Upper lobe of right lung (tissue), 1 donor: ENCODE results near the gene RBM15B. TPM values are rescaled to one million over a fixed set of nuclear protein-coding genes. Genes with fewer than 3 reads are reported as not detected.
"Not testable (repeated sequence)": the region's sequence is repeated elsewhere in the genome, so short reads cannot be mapped to it uniquely, and the experiment has no call there.

Experiments used
- ATAC-seq: fragments of 200-7000 bp; cut with Tn5 transposase; one replicate; pipeline ENCODE4 v1.9.1; 2020; ENCODE audit warnings: mild to moderate bottlenecking, moderate library complexity
- DNase-seq: peaks from one replicate; pipeline ENCODE4 v3.0.0-alpha.2; 2020
- H3K27ac ChIP-seq: fragments of 200-600 bp; one replicate; pipeline ENCODE4 v1.8.0; 2022
- H3K27me3 ChIP-seq: fragments of 200-600 bp; one replicate; pipeline ENCODE4 v1.8.0; 2022; ENCODE audit warnings: mild to moderate bottlenecking
- H3K36me3 ChIP-seq: fragments of 200-600 bp; one replicate; pipeline ENCODE4 v1.8.0; 2022
- H3K4me1 ChIP-seq: fragments of 200-600 bp; one replicate; pipeline ENCODE4 v1.8.0; 2022
- H3K4me3 ChIP-seq: fragments of 200-600 bp; one replicate; pipeline ENCODE4 v1.8.0; 2022; ENCODE audit warnings: mild to moderate bottlenecking
- H3K9me3 ChIP-seq: fragments of 200-600 bp; one replicate; pipeline ENCODE4 v1.8.0; 2022
- intact Hi-C: fragments of 100-400 bp; cut with DNase I; formaldehyde crosslinking; loops from one replicate; pipeline ENCODE4 v1.11.0; 2022
- total RNA-seq: library from RNA; stranded (reverse); fragmentation: NEBNext Ultra II Directional; extraction: Animal tissue kit (Norgen Biotek cat#: 25700); gene quantifications from one replicate; pipeline ENCODE4 v1.2.1, GENCODE V29; 2021
- TF ChIP-seq, protein P1 (sequence below): fragments of 200-600 bp; IDR thresholded peaks from one replicate; pipeline ENCODE4 v1.8.0; 2022; ENCODE audit warnings: antibody characterized with exemption
- donor health status: DM: no; HTN: yes; CAD: no; lungs with severe emphysema.

Gene RBM15B
- total RNA-seq, 1 donor from 2014 or later: 26.4 TPM

DNA sequence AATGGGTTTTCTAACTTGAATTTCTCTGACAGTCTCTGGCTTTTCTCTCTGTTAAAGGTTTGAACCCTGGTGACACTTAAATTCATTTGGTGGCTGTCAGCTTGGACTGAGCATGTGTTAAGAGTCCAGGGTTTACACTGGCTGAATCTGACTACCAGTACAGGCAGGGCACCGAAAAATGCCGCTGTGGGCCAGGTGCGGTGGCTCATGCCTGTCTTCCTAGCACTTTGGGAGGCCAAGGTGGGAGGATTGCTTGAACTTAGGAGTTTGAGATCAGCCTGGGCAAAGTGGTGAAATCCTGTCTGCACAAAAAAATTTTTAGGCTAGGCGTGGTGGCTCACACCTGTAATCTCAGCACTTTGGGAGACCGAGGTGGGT lies 4.2 kb upstream of the RBM15B start:
- ATAC-seq: no peak
- Histone ChIP-seq H3K27ac (no peak overlapping the region), H3K9me3 (no peaks in the 10 kb centered on the region), H3K27me3 (no peaks in the 10 kb centered on the region), H3K4me1 (peaks cover 42% of the 10 kb centered on the region), H3K4me3 (peak overlapping the region; percentile 95), H3K36me3 (peaks cover 22% of the 10 kb centered on the region)
- TF ChIP-seq, protein P1, sequence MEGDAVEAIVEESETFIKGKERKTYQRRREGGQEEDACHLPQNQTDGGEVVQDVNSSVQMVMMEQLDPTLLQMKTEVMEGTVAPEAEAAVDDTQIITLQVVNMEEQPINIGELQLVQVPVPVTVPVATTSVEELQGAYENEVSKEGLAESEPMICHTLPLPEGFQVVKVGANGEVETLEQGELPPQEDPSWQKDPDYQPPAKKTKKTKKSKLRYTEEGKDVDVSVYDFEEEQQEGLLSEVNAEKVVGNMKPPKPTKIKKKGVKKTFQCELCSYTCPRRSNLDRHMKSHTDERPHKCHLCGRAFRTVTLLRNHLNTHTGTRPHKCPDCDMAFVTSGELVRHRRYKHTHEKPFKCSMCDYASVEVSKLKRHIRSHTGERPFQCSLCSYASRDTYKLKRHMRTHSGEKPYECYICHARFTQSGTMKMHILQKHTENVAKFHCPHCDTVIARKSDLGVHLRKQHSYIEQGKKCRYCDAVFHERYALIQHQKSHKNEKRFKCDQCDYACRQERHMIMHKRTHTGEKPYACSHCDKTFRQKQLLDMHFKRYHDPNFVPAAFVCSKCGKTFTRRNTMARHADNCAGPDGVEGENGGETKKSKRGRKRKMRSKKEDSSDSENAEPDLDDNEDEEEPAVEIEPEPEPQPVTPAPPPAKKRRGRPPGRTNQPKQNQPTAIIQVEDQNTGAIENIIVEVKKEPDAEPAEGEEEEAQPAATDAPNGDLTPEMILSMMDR: no peak
- intact Hi-C loops: no loop called here
- no peak for DNase-seq

DNA sequence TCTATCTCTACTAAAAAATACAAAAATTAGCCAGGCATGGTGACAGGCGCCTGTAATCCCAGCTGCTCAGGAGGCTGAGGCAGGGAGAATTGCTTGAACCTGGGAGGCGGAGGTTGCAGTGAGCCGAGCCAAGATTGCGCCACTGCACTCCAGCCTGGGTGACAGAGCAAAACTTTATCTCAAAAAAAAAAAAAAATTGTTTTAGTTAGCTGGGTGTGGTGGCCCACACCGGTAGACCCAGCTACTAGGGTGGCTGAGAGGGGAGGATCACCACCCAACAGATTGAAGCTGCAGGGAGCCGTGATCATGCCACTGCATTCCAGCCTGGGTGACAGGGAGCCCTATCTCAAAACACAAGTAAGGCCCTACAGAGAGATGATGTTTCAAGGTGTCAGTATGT lies 3.8 kb upstream of the RBM15B start:
- Histone ChIP-seq H3K36me3 (peaks cover 23% of the 10 kb centered on the region), H3K27ac (peak overlapping the region; percentile 11), H3K4me1 (peaks cover 45% of the 10 kb centered on the region)
- H3K27me3 ChIP-seq, H3K9me3 ChIP-seq, ATAC-seq, intact Hi-C loops, DNase-seq, H3K4me3 ChIP-seq: not testable (repeated sequence)

DNA sequence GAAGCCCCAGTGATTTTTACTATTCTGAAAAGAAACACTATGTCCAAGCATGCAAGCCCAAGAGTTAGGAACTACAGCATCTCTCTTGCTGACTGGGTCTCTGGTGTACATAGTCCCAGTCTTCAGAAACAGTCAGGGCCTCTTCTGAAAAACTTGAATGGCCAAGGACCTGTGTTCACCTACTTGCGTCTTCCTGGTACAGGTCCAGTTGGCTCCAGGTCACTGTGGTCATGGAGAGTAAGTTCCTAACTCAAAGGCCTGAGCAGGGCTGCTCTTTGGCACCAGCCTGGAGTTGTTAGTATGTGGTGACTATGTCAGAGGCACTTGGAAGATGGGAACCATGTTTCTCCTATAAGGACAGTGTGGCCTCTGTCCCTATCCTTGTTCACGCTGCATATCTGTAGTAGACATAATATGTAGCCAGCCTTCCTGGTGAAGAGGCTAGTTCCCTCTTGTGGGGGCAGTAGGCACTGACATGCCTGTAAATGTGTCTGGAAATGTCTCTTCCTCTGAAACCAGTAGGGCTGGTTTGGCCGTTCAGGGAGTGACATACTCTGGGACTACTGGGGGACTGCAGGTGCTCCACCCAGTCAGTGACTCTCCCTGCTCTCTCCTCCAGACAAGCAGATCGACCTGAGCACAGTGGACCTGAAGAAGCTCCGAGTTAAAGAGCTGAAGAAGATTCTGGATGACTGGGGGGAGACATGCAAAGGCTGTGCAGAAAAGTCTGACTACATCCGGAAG lies 2.6 kb upstream of the RBM15B start:
- intact Hi-C loops: no loop called here
- peaks cover 35% of the 10 kb centered on the region for H3K36me3 ChIP-seq
- TF ChIP-seq, protein P1: no peak

DNA sequence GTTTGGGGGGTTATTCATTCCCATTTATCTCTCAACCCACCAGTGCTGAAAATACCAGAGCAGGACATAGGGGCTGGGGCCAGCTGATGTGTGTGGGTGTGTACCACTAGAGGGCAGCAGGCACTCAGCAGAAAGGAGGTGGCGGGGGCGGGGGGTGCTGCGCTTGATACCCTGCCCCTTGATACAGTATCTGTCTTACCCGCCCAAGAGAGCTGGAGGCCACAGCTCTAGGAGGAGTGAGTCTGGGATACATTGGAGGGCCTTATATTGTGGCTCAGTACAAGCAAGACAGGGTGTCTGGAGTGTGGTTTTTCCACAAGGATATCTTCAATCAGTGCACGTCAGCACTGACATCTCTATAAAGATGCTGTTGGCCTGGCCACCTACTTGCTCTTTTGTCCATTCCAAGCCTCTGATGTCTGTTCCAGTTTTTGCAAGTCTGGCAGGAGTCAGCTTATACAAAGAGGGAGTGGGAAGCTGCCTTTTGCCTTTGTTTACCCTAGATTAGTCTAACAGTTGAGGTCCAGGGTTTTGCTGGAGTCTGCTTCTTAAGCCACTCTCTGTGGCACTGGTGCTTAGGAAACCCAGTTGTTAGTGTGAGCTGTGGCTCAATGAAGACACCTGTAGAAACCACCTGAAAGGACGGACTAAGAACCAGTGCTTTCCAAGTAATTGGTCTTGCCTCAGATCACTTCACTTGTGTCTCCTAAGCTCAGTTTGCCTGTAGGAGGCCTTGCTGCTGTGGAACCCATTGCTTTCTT lies 1.5 kb upstream of the RBM15B start:
- TF ChIP-seq, protein P1: peak; percentile 71

More for the DNA sequence above, 2.6 kb upstream of the RBM15B start:
- H3K27ac ChIP-seq: no peak overlapping the region
- H3K27me3 ChIP-seq: no peaks in the 10 kb centered on the region
- DNase-seq (no peak), ATAC-seq (no peak)
- no peak overlapping the region for H3K4me3 ChIP-seq
- H3K9me3 ChIP-seq: no peaks in the 10 kb centered on the region
- peaks cover 54% of the 10 kb centered on the region for H3K4me1 ChIP-seq

DNA sequence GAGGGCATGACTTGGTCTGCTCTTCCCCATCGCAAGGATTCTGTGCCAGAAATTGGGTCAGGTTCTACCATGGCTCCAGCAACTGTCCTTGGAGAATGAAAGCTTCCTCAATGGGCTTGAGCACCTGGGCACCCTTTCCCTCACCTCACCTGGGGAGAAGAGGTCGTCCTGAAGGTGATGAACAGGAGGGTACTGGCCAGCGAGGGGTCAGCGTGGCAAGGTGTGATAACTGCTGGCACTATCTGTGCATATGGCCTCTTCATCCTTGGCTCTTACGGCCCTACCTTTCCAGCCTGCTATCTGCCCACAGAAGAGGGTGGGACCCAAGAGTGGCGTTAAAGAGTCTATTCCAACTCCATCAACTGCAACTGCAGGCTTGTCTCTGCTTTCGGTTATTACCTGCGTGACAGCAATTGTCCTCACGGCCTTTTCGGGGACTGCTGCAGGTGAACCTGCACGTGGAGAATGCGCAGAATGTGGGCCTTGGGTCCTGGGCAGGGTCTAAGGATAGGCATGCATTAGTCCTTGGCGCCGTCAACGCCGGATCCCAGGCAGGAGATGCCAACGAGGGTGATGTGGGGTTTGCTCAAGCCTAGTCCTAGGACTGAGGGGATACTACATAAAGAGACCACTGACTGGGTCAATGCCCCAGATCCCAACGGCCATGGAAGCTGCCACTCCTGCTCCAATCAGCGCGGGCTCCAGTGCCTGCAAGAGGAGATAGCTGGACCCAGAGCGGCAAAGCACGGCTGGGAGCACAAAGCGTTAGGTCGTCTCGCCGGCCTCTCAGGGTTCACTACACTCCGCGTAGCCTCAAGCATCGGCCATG lies 625 bp upstream of the RBM15B start:
- no peaks in the 10 kb centered on the region for H3K9me3 ChIP-seq
- peaks cover 58% of the 10 kb centered on the region for H3K4me1 ChIP-seq
- intact Hi-C loops: no loop called here
- DNase-seq (no peak), ATAC-seq (no peak)
- no peaks in the 10 kb centered on the region for H3K27me3 ChIP-seq
- H3K27ac ChIP-seq: peak overlapping the region; percentile 81
- TF ChIP-seq, protein P1: no peak
- H3K36me3 ChIP-seq: peaks cover 55% of the 10 kb centered on the region
- H3K4me3 ChIP-seq: peak overlapping the region; percentile 72

More for the DNA sequence above, 1.5 kb upstream of the RBM15B start:
- Histone ChIP-seq H3K27ac (no peak overlapping the region), H3K4me1 (peaks cover 58% of the 10 kb centered on the region), H3K36me3 (peaks cover 46% of the 10 kb centered on the region), H3K4me3 (no peak overlapping the region), H3K9me3 (no peaks in the 10 kb centered on the region), H3K27me3 (no peaks in the 10 kb centered on the region)
- ATAC-seq: no peak
- intact Hi-C loops: no loop called here
- peak; percentile 77 for DNase-seq
